Mesendoderm (in vitro differentiated cells): ENCODE data around the gene SLC25A51.
"Not testable (repeated sequence)": the region's sequence is repeated elsewhere in the genome, so short reads cannot be mapped to it uniquely, and the experiment has no call there.

ENCODE experiments used
- DNase-seq: peaks from one replicate; pipeline ENCODE4 v3.0.0; 2013
- H2AK5ac ChIP-seq: 2 replicates; pipeline ENCODE4 v1.6.1; 2013; ENCODE audit warnings: low read length, inconsistent platforms
- H2BK120ac ChIP-seq: 2 replicates; pipeline ENCODE4 v1.6.1; 2013; ENCODE audit warnings: low read depth, mild to moderate bottlenecking, low read length, moderate library complexity, mixed read lengths
- H2BK15ac ChIP-seq: replicated peaks from 2 replicates; pipeline ENCODE4 v1.6.1; 2013; ENCODE audit warnings: low read depth, mild to moderate bottlenecking, moderate library complexity
- H2BK5ac ChIP-seq: 2 replicates; pipeline ENCODE4 v1.6.1; 2013; ENCODE audit warnings: low read length, inconsistent platforms
- H3K18ac ChIP-seq: 2 replicates; pipeline ENCODE4 v1.6.1; 2013; ENCODE audit warnings: mild to moderate bottlenecking, low read length, mixed read lengths
- H3K23ac ChIP-seq: one replicate; pipeline ENCODE4 v1.6.1; 2013; ENCODE audit warnings: low read length
- H3K27ac ChIP-seq: 2 replicates; pipeline ENCODE4 v1.5.1; 2013; ENCODE audit warnings: low read depth, mild to moderate bottlenecking, inconsistent platforms, low read length, moderate library complexity
- H3K27me3 ChIP-seq: 2 replicates; pipeline ENCODE4 v1.6.1; 2013; ENCODE audit warnings: low read length, control low read depth, mild to moderate bottlenecking, inconsistent platforms; ENCODE audit not compliant: insufficient read depth, poor library complexity
- H3K36me3 ChIP-seq: 2 replicates; pipeline ENCODE4 v1.6.1; 2013; ENCODE audit warnings: low read length, inconsistent platforms; ENCODE audit not compliant: control insufficient read depth, insufficient read depth
- H3K4ac ChIP-seq: one replicate; pipeline ENCODE4 v1.6.1; 2013; ENCODE audit warnings: low read depth, mild to moderate bottlenecking, low read length, moderate library complexity
- H3K4me1 ChIP-seq: 2 replicates; pipeline ENCODE4 v1.6.1; 2013; ENCODE audit warnings: low read depth, low read length, inconsistent platforms; ENCODE audit not compliant: control insufficient read depth
- H3K4me2 ChIP-seq: 2 replicates; pipeline ENCODE4 v1.6.1; 2013; ENCODE audit warnings: low read length
- H3K4me3 ChIP-seq: 2 replicates; pipeline ENCODE4 v1.5.1; 2013; ENCODE audit warnings: mild to moderate bottlenecking, low read length
- H3K56ac ChIP-seq: one replicate; pipeline ENCODE4 v1.6.1; 2013; ENCODE audit warnings: low read length
- H3K79me1 ChIP-seq: 2 replicates; pipeline ENCODE4 v1.6.1; 2013; ENCODE audit warnings: low read length, inconsistent platforms
- H3K79me2 ChIP-seq: 2 replicates; pipeline ENCODE4 v1.6.1; 2013; ENCODE audit warnings: mild to moderate bottlenecking, low read length; ENCODE audit not compliant: control insufficient read depth, insufficient read depth
- H3K9ac ChIP-seq: 2 replicates; pipeline ENCODE4 v1.6.1; 2013; ENCODE audit warnings: low read length, inconsistent platforms
- H4K5ac ChIP-seq: one replicate; pipeline ENCODE4 v1.6.1; 2013; ENCODE audit warnings: low read length
- H4K8ac ChIP-seq: one replicate; pipeline ENCODE4 v1.6.1; 2013; ENCODE audit warnings: low read depth, mild to moderate bottlenecking, control low read depth, low read length, moderate library complexity
- WGBS: extraction: QIAGEN DNeasy Blood & Tissue Kit; methylation state at CpG from one replicate; pipeline ENCODE4 v1.1.7; 2013; ENCODE audit warnings: low lambda C conversion rate, missing lambda C conversion rate; ENCODE audit not compliant: insufficient coverage; ENCODE audit errors: extremely low coverage; 5-methylcytosine and 5-hydroxymethylcytosine counted together

The SLC25A51 gene

GRCh38 chr9:37887977-37888583 is 15.8 kb downstream of the SLC25A51 start:
- not testable (repeated sequence) for H2AK5ac ChIP-seq, H4K8ac ChIP-seq, H3K79me1 ChIP-seq, H3K4me3 ChIP-seq, H3K27me3 ChIP-seq, H3K36me3 ChIP-seq, H3K23ac ChIP-seq, H3K4ac ChIP-seq, H3K27ac ChIP-seq, H2BK15ac ChIP-seq, H3K56ac ChIP-seq, H3K4me2 ChIP-seq, H2BK5ac ChIP-seq, DNase-seq, H2BK120ac ChIP-seq, H3K4me1 ChIP-seq, H3K9ac ChIP-seq, H3K79me2 ChIP-seq, H4K5ac ChIP-seq, H3K18ac ChIP-seq
- no CpG with 5 or more reads among the region's 11 CpGs for WGBS

DNA sequence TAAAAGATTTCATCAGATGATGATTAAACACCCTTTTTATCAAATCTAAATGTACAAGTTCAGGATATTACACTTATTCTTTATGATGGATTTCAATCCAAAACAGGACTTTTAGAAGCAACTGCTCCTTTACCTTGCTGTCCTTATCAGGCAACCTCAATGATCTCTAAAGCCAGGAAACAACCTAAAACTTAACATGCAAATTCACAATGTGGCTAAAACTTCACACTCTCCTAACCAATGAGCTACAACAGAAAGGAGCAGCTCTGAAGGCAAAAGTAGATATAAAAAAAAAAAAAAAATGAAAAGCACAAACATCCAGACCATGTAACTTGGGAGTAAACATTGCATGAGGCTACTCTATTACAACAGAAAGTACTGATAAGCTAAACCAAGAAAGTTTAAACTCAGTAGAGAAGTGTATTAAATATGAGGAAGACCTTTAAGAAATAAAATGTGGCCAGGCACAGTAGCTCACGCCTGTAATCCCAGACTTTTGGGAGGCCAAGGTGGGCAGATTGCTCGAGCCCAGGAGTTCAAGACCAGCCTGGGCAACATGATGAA is 22.9 kb downstream of the SLC25A51 start:
- no peak overlapping the region for H3K9ac ChIP-seq
- no peaks in the 10 kb centered on the region for H3K36me3 ChIP-seq
- H2BK5ac ChIP-seq = no peak overlapping the region
- H2BK15ac ChIP-seq = no peak overlapping the region
- no CpG with 5 or more reads among the region's 2 CpGs for WGBS
- H3K23ac ChIP-seq = no peak overlapping the region
- no peak overlapping the region for H3K27ac ChIP-seq
- no peak overlapping the region for H3K4me3 ChIP-seq
- no peak overlapping the region for H4K8ac ChIP-seq
- H3K79me1 ChIP-seq = no peaks in the 10 kb centered on the region
- no peak overlapping the region for H3K56ac ChIP-seq
- no peaks in the 10 kb centered on the region for H3K79me2 ChIP-seq
- H3K4ac ChIP-seq = no peak overlapping the region
- no peak overlapping the region for H4K5ac ChIP-seq
- no peaks in the 10 kb centered on the region for H3K4me1 ChIP-seq
- H3K4me2 ChIP-seq = no peak overlapping the region
- no peak overlapping the region for H2BK120ac ChIP-seq
- no peak for DNase-seq
- H2AK5ac ChIP-seq = no peak overlapping the region
- no peaks in the 10 kb centered on the region for H3K27me3 ChIP-seq
- no peak overlapping the region for H3K18ac ChIP-seq

GRCh38 chr9:37876376-37876775 is 27.6 kb downstream of the SLC25A51 start:
- H3K56ac ChIP-seq = no peak overlapping the region
- no peak overlapping the region for H3K27ac ChIP-seq
- no peak overlapping the region for H4K5ac ChIP-seq
- H3K4me2 ChIP-seq = no peak overlapping the region
- no peaks in the 10 kb centered on the region for H3K79me2 ChIP-seq
- H3K4me1 ChIP-seq = no peaks in the 10 kb centered on the region
- no peaks in the 10 kb centered on the region for H3K27me3 ChIP-seq
- H2AK5ac ChIP-seq = no peak overlapping the region
- H3K79me1 ChIP-seq = no peaks in the 10 kb centered on the region
- H3K18ac ChIP-seq = no peak overlapping the region
- H2BK120ac ChIP-seq = no peak overlapping the region
- no peak overlapping the region for H3K9ac ChIP-seq
- WGBS = no CpG with 5 or more reads among the region's 1 CpG
- H3K36me3 ChIP-seq = no peaks in the 10 kb centered on the region
- H3K23ac ChIP-seq = no peak overlapping the region
- no peak for DNase-seq
- H4K8ac ChIP-seq = no peak overlapping the region
- no peak overlapping the region for H3K4ac ChIP-seq
- no peak overlapping the region for H3K4me3 ChIP-seq
- H2BK15ac ChIP-seq = no peak overlapping the region
- no peak overlapping the region for H2BK5ac ChIP-seq

GRCh38 chr9:37873955-37874354 is 30.0 kb downstream of the SLC25A51 start:
- Histone ChIP-seq H3K36me3 (no peaks in the 10 kb centered on the region), H3K27ac (no peak overlapping the region), H3K4ac (no peak overlapping the region), H3K4me2 (no peak overlapping the region), H4K8ac (no peak overlapping the region), H3K79me1 (no peaks in the 10 kb centered on the region), H2BK15ac (no peak overlapping the region), H2BK5ac (no peak overlapping the region), H2BK120ac (no peak overlapping the region), H3K9ac (no peak overlapping the region), H3K18ac (no peak overlapping the region), H3K27me3 (no peaks in the 10 kb centered on the region), H3K56ac (no peak overlapping the region), H3K4me1 (no peaks in the 10 kb centered on the region), H2AK5ac (no peak overlapping the region), H3K4me3 (no peak overlapping the region), H3K79me2 (no peaks in the 10 kb centered on the region), H3K23ac (no peak overlapping the region), H4K5ac (no peak overlapping the region)
- no peak for DNase-seq
- WGBS = no CpG with 5 or more reads among the region's 2 CpGs

- no peak overlapping the region for H3K4me2 ChIP-seq
- no peak overlapping the region for H3K4me3 ChIP-seq
- no peaks in the 10 kb centered on the region for H3K36me3 ChIP-seq
- H4K8ac ChIP-seq = no peak overlapping the region
- no peak overlapping the region for H2BK5ac ChIP-seq
- no peak overlapping the region for H3K9ac ChIP-seq
- no CpG with 5 or more reads among the region's 5 CpGs for WGBS
- H3K27ac ChIP-seq = no peak overlapping the region
- H2AK5ac ChIP-seq = no peak overlapping the region
- no peak overlapping the region for H3K18ac ChIP-seq
- no peaks in the 10 kb centered on the region for H3K79me2 ChIP-seq
- no peak overlapping the region for H2BK120ac ChIP-seq
- H2BK15ac ChIP-seq = no peak overlapping the region
- no peak overlapping the region for H3K4ac ChIP-seq
- no peak overlapping the region for H4K5ac ChIP-seq
- no peaks in the 10 kb centered on the region for H3K79me1 ChIP-seq
- no peak overlapping the region for H3K23ac ChIP-seq
- no peaks in the 10 kb centered on the region for H3K4me1 ChIP-seq
- DNase-seq = no peak
- no peaks in the 10 kb centered on the region for H3K27me3 ChIP-seq
- no peak overlapping the region for H3K56ac ChIP-seq
These were observed 33.1 kb downstream of the SLC25A51 start for GRCh38 chr9:37870799-37871176.
